ENCODE measurements around the gene WAC. TPM values are rescaled to one million over a fixed set of nuclear protein-coding genes. Genes with fewer than 3 reads are reported as not detected.

WAC gene
- total and polyA plus RNA-seq, 2 of the 13 experiments (the other 11 are each of a cell fraction or from before 2014, with no cell fraction given): 69.1 to 96.2 TPM

GRCh38 chr10:28509286-28509685 lies 23.6 kb upstream of the WAC start:
- intact Hi-C loops (cut with micrococcal nuclease; ENCODE audit: unreplicated experiment): no loop called here
- 0 out of 5 replicates have a peak, but pooled peaks cover 0 to 4% of the 10 kb centered on the region in 2 experiments for H3K27me3 ChIP-seq (ENCODE audit: control insufficient read depth in 1 of 2, insufficient read depth in 2 of 2, low read length in 2 of 2)
- in situ Hi-C loops (cut with HindIII; ENCODE audit: extremely low pct_ligation_motif_present, low pct_unique_long_range_greater_than_20kb): no loop called here
- H3K9me3 ChIP-seq (ENCODE audit: low read length): no peaks in the 10 kb centered on the region
- CTCF ChIA-PET (ENCODE audit: low intra/inter-chr PET ratio, low total read pairs): no interaction called here
- WGBS (ENCODE audit: low lambda C conversion rate): 53% methylated on average over 3 of the region's 3 CpGs
- no peak overlapping the region for H3K4me2 ChIP-seq (ENCODE audit: low read depth, low read length)
- no peak overlapping the region for H3K9ac ChIP-seq (ENCODE audit: insufficient read depth, low read depth, low read length)
- no peak overlapping the region for H2AFZ ChIP-seq (ENCODE audit: low read length)
- FAIRE-seq (no peak), ATAC-seq (no peak), DNase-seq (ENCODE audit: low spot score) (no peak)
- no TSS peak for BruUV-seq (replicated peaks)
- H3K4me1 ChIP-seq (ENCODE audit: insufficient read depth, low read length): peaks cover 7% of the 10 kb centered on the region; the same call in 1 of the 2 replicates
- TF ChIP-seq ZNF235 (CRISPR knock-in tag; IDR thresholded peaks at IDR 0.05; ENCODE audit: borderline replicate concordance) (no peak), NONO (IDR thresholded peaks at IDR 0.05) (no peak), NONO (CRISPR knock-in tag; conservative IDR thresholded peaks at IDR 0.05) (no peak), ZNF280D (CRISPR knock-in tag; IDR thresholded peaks at IDR 0.05) (no peak), ASH2L (IDR thresholded peaks at IDR 0.05; ENCODE audit: insufficient read length, low read depth, low read length) (no peak), FOXA1 (IDR thresholded peaks at IDR 0.05) (no peak), FOXA1 (CRISPR knock-in tag; IDR thresholded peaks at IDR 0.05) (no peak), ZNF670 (CRISPR knock-in tag; IDR thresholded peaks at IDR 0.05; ENCODE audit: borderline replicate concordance) (no peak), SNRNP70 (IDR thresholded peaks at IDR 0.05; ENCODE audit: low read depth, low read length) (no peak), GABPA (IDR thresholded peaks at IDR 0.05; ENCODE audit: low read depth, low read length) (no peak), GABPA (CRISPR knock-in tag; IDR thresholded peaks at IDR 0.05; ENCODE audit: low read depth) (no peak), DDIT3 (CRISPR knock-in tag; IDR thresholded peaks at IDR 0.05) (no peak), ZNF329 (CRISPR knock-in tag; IDR thresholded peaks at IDR 0.05; ENCODE audit: low read depth) (no peak), TEAD2 (CRISPR knock-in tag; IDR thresholded peaks at IDR 0.05) (no peak)
- no peaks in the 10 kb centered on the region for H3K79me2 ChIP-seq (ENCODE audit: insufficient read depth, low read length)
- H3K4me3 ChIP-seq (replicated peaks in 1 of 3; ENCODE audit: insufficient read depth in 1 of 3, low read depth in 2 of 3, low read length in 3 of 3): no peak overlapping the region
- POLR2A ChIA-PET: no interaction called here
- H4K20me1 ChIP-seq (ENCODE audit: insufficient read depth, low read length): no peaks in the 10 kb centered on the region
- H3K27ac ChIP-seq (ENCODE audit: extremely low read length, insufficient read depth, low read length): no peak overlapping the region
- H3K36me3 ChIP-seq (replicated peaks in 1 of 2; ENCODE audit: control insufficient read depth in 1 of 2, insufficient read depth in 2 of 2, low read length in 2 of 2): no peaks in the 10 kb centered on the region
